Heart left ventricle (tissue), 16 donors: ENCODE data around the gene UST. TPM values are rescaled to one million over a fixed set of nuclear protein-coding genes. Genes with fewer than 3 reads are reported as not detected.

Experiments used
- ATAC-seq, 4 donors: fragments of 200-7000 bp; cut with Tn5 transposase; one replicate each; pipeline ENCODE4 v1.9.1; 2020 to 2022; ENCODE audit warnings: moderate library complexity in 4 of 4, mild to moderate bottlenecking in 3 of 4, moderate number of reproducible peaks in 1 of 4
- DNase-seq, 5 donors: peaks; one replicate each; pipeline ENCODE4 v3.0.0-alpha.2; 2020
- H3K27ac ChIP-seq, 12 donors: fragments of 200-600 bp; sonication (generic) in 4 of 12; one replicate each; pipeline versions ENCODE4 v1.5.0 to v1.8.0; 2016 to 2022; ENCODE audit warnings: mild to moderate bottlenecking in 2 of 12
- H3K27me3 ChIP-seq, 9 donors: fragments of 200-600 bp; sonication (generic) in 2 of 9; one replicate each; pipeline versions ENCODE4 v1.5.1 to v1.8.0; 2016 to 2022; ENCODE audit warnings: mild to moderate bottlenecking in 3 of 9
- H3K36me3 ChIP-seq, 9 donors: fragments of 200-600 bp; sonication (generic) in 2 of 9; one replicate each; pipeline versions ENCODE4 v1.5.0 to v1.8.0; 2018 to 2022; ENCODE audit warnings: mild to moderate bottlenecking in 2 of 9
- H3K4me1 ChIP-seq, 12 donors: fragments of 200-600 bp; sonication (generic) in 4 of 12; one replicate each; pipeline versions ENCODE4 v1.5.0 to v1.8.0; 2016 to 2022; ENCODE audit warnings: mild to moderate bottlenecking in 3 of 12
- H3K4me3 ChIP-seq, 12 donors: fragments of 200-600 bp; sonication (generic) in 4 of 12; one replicate each; pipeline versions ENCODE4 v1.5.0 to v1.8.0; 2017 to 2022; ENCODE audit warnings: mild to moderate bottlenecking in 9 of 12, moderate library complexity in 4 of 12
- H3K9me3 ChIP-seq, 12 donors: fragments of 200-600 bp; sonication (generic) in 4 of 12; one replicate each; pipeline versions ENCODE4 v1.5.0 to v1.8.0; 2016 to 2022; ENCODE audit warnings: mild to moderate bottlenecking in 1 of 12
- CTCF ChIP-seq, 12 donors: fragments of 200-600 bp; sonication (generic) in 4 of 12; IDR thresholded peaks; one replicate each; pipeline versions ENCODE4 v1.5.0 to v1.8.0; 2018 to 2022; ENCODE audit warnings: antibody characterized with exemption in 12 of 12, mild to moderate bottlenecking in 5 of 12
- POLR2A ChIP-seq, 2 donors: fragments of 450-650 bp; IDR thresholded peaks; one replicate each; pipeline ENCODE4 v1.6.1; 2017; ENCODE audit warnings: antibody characterized with exemption in 2 of 2, mild to moderate bottlenecking in 2 of 2, moderate library complexity in 2 of 2
- WGBS, 4 donors: extraction: QIAGEN DNeasy Blood & Tissue Kit in 2 of 4; methylation state at CpG; one replicate each; pipeline versions ENCODE4 v1.1.5 to v1.1.7; 2013 to 2018; 5-methylcytosine and 5-hydroxymethylcytosine counted together
- intact Hi-C, 10 donors: fragments of 100-400 bp; cut with DNase I; formaldehyde crosslinking; loops; one replicate each; pipeline versions ENCODE4 v1.11.1 to v1.14.2; 2022
- polyA plus RNA-seq, 2 donors: library from polyadenylated mRNA; stranded (reverse); fragments of 200-250 nt; gene quantifications; one replicate each; pipeline ENCODE4 v1.2.3, GENCODE V29; 2013
- total RNA-seq, 9 donors: library from RNA; depleted of rRNA in 2 of 9; stranded (reverse); fragments of >200 nt in 2 of 9; fragmentation: NEBNext Ultra II Directional in 3 of 9; extraction: Animal tissue kit (Norgen Biotek cat#: 25700) in 3 of 9; gene quantifications; one replicate each; pipeline versions ENCODE4 v1.1.0 to v1.2.4, GENCODE V29; 2016 to 2023
- donor health status: ischemic (EF 13 %, LVEDD 7.1; RV severe dilation, severe dysfunction).
- donor health status: healthy with polysubstance abuse.
- donor health status: DM: no; HTN: yes; CAD: no.
- donor health status: DM: no; HTN: no; CAD: no.
- donor health status: ischemic (EF 25% LVEDD 6.9; RV normal size, moderate dysfunction).
- donor health status: ischemic (EF 25% LVEDD 5.7; RV mildly dilated, moderate dysfunction).
- donor health status: healthy.
- donor health status: DM: yes; HTN: yes; CAD: no.
- donor health status: ischemic (EF 35%, LVEDD 5.7; RV mildly dilated, moderate dysfunction).
- donor health status: nonischemic (EF 11% LVEDD 7.7; RV severe dilation, severe dysfunction).
- donor health status: DM: yes; HTN: yes; CAD: no.
- donor health status: PGD.
- donor health status: ischemic (EF 29% LVEDD 5.4; RV normal size, mild dysfunction).
- donor health status: nonischemic (EF 23%, LVEDD 6.1; RV moderate dilation, normal function).

UST gene
- total and polyA plus RNA-seq, 11 donors, result 1.1 to 5.8 (median 2.7) TPM

DNA sequence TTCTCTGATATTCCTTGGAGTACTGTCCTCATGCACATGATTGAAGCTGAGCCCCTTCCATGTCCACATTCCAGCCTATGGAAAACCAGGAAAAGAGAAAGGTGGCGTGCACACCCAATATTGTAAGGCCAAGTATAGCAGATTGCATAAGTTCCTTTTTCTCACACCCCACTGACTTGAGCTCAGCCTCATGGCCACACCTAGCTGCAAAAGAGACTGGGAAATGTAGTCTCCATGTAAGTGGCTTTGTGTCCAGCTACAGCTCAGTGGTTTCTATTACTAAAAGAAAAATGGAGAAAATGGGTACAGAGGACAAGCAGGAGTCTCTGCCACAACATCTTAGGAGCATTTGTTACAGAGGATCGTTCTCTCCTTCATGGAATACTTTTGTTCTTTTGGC lies 10.8 kb upstream of the UST start:
- Histone ChIP-seq H3K27me3 (no peaks in the 10 kb centered on the region), H3K4me3 (no peak overlapping the region), H3K4me1 (no peaks in the 10 kb centered on the region), H3K9me3 (no peaks in the 10 kb centered on the region), H3K27ac (no peak overlapping the region), H3K36me3 (no peaks in the 10 kb centered on the region)
- 78 to 94% (median 87%) methylated on average over 2 of the region's 2 CpGs for WGBS, 4 donors
- intact Hi-C loops, result no loop called here
- ATAC-seq (no peak), DNase-seq (no peak)
- TF ChIP-seq POLR2A (IDR thresholded peaks at IDR 0.05) (no peak), CTCF (IDR thresholded peaks at IDR 0.05) (no peak)

DNA sequence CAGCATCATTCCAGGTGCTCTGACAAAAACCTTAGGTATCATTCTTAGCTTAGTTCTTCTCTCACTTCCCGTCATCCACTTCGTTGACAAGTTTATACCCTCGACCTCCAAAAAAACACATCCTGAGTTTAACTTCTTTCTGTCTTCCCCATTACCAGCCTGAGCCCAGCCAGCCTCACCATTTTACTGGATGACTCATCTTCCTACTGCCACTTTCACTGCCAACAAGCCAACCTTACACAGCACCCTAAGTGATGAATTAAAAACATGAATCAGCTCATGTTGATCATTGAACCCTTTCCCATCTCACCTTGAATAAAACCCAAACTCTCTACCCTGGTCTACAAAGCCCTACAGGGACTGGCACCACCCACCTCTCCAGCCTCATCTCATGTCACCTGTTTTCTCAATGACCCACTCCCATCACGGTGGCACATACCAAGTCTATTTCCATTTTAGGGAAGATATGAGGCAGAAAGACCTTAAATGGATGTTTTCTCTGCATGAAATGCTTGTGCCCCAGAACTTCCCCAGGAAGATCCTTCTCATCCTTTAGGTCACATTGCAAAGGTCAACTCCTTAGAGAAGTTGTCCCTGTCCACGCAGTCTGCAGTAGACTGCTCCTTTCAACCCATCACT lies 9.9 kb upstream of the UST start:
- H3K27ac ChIP-seq, result no peak overlapping the region
- H3K27me3 ChIP-seq, result no peaks in the 10 kb centered on the region
- no peaks in the 10 kb centered on the region for H3K36me3 ChIP-seq
- no peak for ATAC-seq
- no peaks in the 10 kb centered on the region for H3K9me3 ChIP-seq
- no peak for DNase-seq
- no peaks in the 10 kb centered on the region for H3K4me1 ChIP-seq
- WGBS, 4 donors, result 86 to 90% (median 89%) methylated on average over 5 of the region's 5 CpGs
- no peak for TF ChIP-seq POLR2A (IDR thresholded peaks at IDR 0.05)
- no peak for TF ChIP-seq CTCF (IDR thresholded peaks at IDR 0.05)
- no peak overlapping the region for H3K4me3 ChIP-seq
- intact Hi-C loops, result no loop called here

DNA sequence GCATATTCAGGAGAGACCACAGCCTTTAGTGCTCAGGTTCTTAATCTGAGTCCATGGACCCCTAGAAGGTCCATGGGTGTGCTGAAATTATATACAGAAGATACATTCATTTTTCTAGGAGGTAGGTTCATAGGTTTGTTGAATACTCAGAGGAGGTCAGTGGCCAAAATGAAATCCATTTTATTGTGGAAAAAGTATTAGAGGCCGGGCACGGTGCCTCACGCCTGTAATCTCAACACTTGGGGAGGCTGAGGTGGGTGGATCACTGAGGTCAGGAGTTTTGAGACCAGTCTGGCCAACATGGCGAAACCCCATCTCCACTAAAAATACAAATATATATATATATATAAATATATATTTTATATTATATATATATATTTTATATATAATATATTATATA lies 9.0 kb upstream of the UST start:
- Histone ChIP-seq H3K4me3 (no peak overlapping the region), H3K27ac (no peak overlapping the region), H3K27me3 (no peaks in the 10 kb centered on the region), H3K4me1 (no peaks in the 10 kb centered on the region), H3K36me3 (no peaks in the 10 kb centered on the region), H3K9me3 (no peaks in the 10 kb centered on the region)
- no peak for TF ChIP-seq POLR2A (IDR thresholded peaks at IDR 0.05)
- no peak for TF ChIP-seq CTCF (IDR thresholded peaks at IDR 0.05)
- DNase-seq (no peak), ATAC-seq (no peak)
- intact Hi-C loops, result no loop called here
- WGBS, 4 donors, result 93 to 99% (median 98%) methylated on average over 3 to 4 of the region's 4 CpGs

- TF ChIP-seq CTCF (IDR thresholded peaks at IDR 0.05) (no peak), POLR2A (IDR thresholded peaks at IDR 0.05) (no peak)
- H3K4me1 ChIP-seq, result no peaks in the 10 kb centered on the region
- no peak overlapping the region for H3K27ac ChIP-seq
- intact Hi-C loops, result no loop called here
- no peaks in the 10 kb centered on the region for H3K9me3 ChIP-seq
- ATAC-seq (no peak), DNase-seq (no peak)
- H3K36me3 ChIP-seq, result no peaks in the 10 kb centered on the region
- no peaks in the 10 kb centered on the region for H3K27me3 ChIP-seq
- H3K4me3 ChIP-seq, result no peak overlapping the region
- 91 to 94% (median 93%) methylated on average over 14 of the region's 14 CpGs for WGBS, 4 donors
Measured at GRCh38 chr6:148738946-148739821, 7.6 kb upstream of the UST start.
